Peyer's patch (tissue), 4 donors: ENCODE results near the gene MED13L. TPM values are rescaled to one million over a fixed set of nuclear protein-coding genes. Genes with fewer than 3 reads are reported as not detected.

ENCODE experiments used
- DNase-seq, 3 donors: peaks; one replicate each; pipeline ENCODE4 v3.0.0-alpha.2; 2017 to 2019
- H3K27ac ChIP-seq, 4 donors: fragments of 200-600 bp; sonication (generic); one replicate each; pipeline ENCODE4 v1.5.1; 2016 to 2019
- H3K27me3 ChIP-seq, 2 donors: fragments of 200-600 bp; sonication (generic); one replicate each; pipeline ENCODE4 v1.5.1; 2019
- H3K36me3 ChIP-seq, 3 donors: fragments of 200-600 bp; sonication (generic); one replicate each; pipeline ENCODE4 v1.5.1; 2016 to 2019
- H3K4me1 ChIP-seq, 4 donors: fragments of 200-600 bp; sonication (generic); one replicate each; pipeline ENCODE4 v1.5.1; 2016 to 2019
- H3K4me3 ChIP-seq, 4 donors: fragments of 200-600 bp; sonication (generic); 1 replicate in 3 of 4; 2 replicates in 1 of 4; pipeline ENCODE4 v1.5.1; 2016 to 2019; ENCODE audit warnings: mild to moderate bottlenecking in 1 of 4
- H3K9me3 ChIP-seq, 4 donors: fragments of 200-600 bp; sonication (generic); one replicate each; pipeline ENCODE4 v1.5.1; 2016 to 2019; ENCODE audit warnings: mild to moderate bottlenecking in 1 of 4
- CTCF ChIP-seq, 6 experiments: fragments of 450-650 bp in 4 of 6; fragments of 200-600 bp in 2 of 6; sonication (generic) in 1 of 6; IDR thresholded peaks; one replicate each; pipeline ENCODE4 v1.5.1; 2017 to 2019; ENCODE audit warnings: antibody characterized with exemption in 6 of 6, mild to moderate bottlenecking in 3 of 6, moderate library complexity in 1 of 6
- POLR2A ChIP-seq, 2 donors: fragments of 450-650 bp; IDR thresholded peaks; one replicate each; pipeline ENCODE4 v1.5.1; 2017; ENCODE audit warnings: antibody characterized with exemption in 2 of 2, mild to moderate bottlenecking in 2 of 2, moderate library complexity in 2 of 2
- total RNA-seq, 4 donors: library from RNA; depleted of rRNA; stranded (reverse); fragments of >200 nt; gene quantifications; one replicate each; pipeline ENCODE4 v1.1.0, GENCODE V29; 2016

The MED13L gene
- total RNA-seq, 4 donors from 2014 or later = 127 to 181 (median 145) TPM

DNA sequence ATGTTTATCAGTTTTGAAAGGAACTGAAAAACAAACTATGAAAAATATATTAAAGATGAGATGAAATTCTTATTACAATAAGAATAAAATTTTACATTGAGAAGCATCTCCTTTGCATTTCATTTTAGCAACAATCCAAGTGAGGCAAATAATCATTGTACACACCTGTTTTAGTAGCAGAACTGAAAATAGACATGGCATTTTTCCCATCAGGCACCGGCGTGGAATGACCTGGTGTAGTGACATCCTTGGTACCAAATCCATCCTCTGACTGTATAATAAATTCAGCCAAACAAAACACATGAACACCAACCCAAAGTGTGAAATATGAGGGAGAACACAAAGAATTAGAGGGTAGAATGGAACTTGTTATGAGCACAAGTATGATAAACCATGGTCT lies 271.4 kb downstream of the MED13L start:
- Histone ChIP-seq H3K4me3 (no peak overlapping the region), H3K27ac (no peak overlapping the region), H3K27me3 (no peaks in the 10 kb centered on the region), H3K36me3 (peaks cover 3 to 75% (median 4%) of the 10 kb centered on the region in 3 donors), H3K4me1 (no peaks in the 10 kb centered on the region), H3K9me3 (no peaks in the 10 kb centered on the region)
- no peak for DNase-seq
- TF ChIP-seq CTCF (IDR thresholded peaks at IDR 0.05) = no peak

- Histone ChIP-seq H3K4me1 (peaks cover 0 to 4% (median 0%) of the 10 kb centered on the region in 4 donors), H3K4me3 (no peak overlapping the region), H3K36me3 (peaks cover 3 to 58% (median 4%) of the 10 kb centered on the region in 3 donors), H3K9me3 (no peaks in the 10 kb centered on the region), H3K27ac (no peak overlapping the region), H3K27me3 (no peaks in the 10 kb centered on the region)
- DNase-seq = no peak
- no peak for TF ChIP-seq POLR2A (IDR thresholded peaks at IDR 0.05)
- TF ChIP-seq CTCF (IDR thresholded peaks at IDR 0.05) = no peak
Measured at GRCh38 chr12:116002890-116003536, 274.5 kb downstream of the MED13L start.

- Histone ChIP-seq H3K27me3 (no peaks in the 10 kb centered on the region), H3K4me3 (no peak overlapping the region), H3K9me3 (no peaks in the 10 kb centered on the region), H3K36me3 (peaks cover 0 to 55% (median 0%) of the 10 kb centered on the region in 3 donors), H3K4me1 (peaks cover 0 to 4% (median 0%) of the 10 kb centered on the region in 4 donors), H3K27ac (no peak overlapping the region)
- no peak for TF ChIP-seq POLR2A (IDR thresholded peaks at IDR 0.05)
- TF ChIP-seq CTCF (IDR thresholded peaks at IDR 0.05) = no peak
- DNase-seq = no peak
Measured at GRCh38 chr12:116000252-116000651, 277.2 kb downstream of the MED13L start.

DNA sequence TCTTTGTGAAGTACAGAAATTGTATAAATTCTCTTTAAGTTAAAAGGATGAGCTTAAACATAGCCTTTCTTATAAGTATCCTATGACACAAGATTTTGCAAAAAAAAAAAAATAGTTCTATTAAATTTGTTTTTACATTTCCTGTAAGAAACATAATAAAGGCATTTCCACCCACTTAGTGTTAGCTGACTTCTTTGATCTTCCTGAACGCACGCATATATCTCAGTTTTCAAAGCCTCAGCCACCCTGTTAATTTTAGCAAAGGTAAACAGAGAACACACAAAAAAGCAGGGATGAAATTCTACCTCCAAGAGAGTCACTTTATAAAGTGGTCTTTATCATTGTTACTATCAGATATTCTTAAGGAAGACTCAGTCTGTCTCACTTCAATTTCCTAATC lies 277.9 kb downstream of the MED13L start:
- H3K4me1 ChIP-seq = peaks cover 0 to 4% (median 0%) of the 10 kb centered on the region in 4 donors
- H3K36me3 ChIP-seq = peaks cover 0 to 55% (median 0%) of the 10 kb centered on the region in 3 donors
- no peak overlapping the region for H3K27ac ChIP-seq
- no peak overlapping the region for H3K4me3 ChIP-seq
- TF ChIP-seq POLR2A (IDR thresholded peaks at IDR 0.05) (no peak), CTCF (IDR thresholded peaks at IDR 0.05) (no peak)
- no peaks in the 10 kb centered on the region for H3K27me3 ChIP-seq
- no peaks in the 10 kb centered on the region for H3K9me3 ChIP-seq
- DNase-seq = no peak

DNA sequence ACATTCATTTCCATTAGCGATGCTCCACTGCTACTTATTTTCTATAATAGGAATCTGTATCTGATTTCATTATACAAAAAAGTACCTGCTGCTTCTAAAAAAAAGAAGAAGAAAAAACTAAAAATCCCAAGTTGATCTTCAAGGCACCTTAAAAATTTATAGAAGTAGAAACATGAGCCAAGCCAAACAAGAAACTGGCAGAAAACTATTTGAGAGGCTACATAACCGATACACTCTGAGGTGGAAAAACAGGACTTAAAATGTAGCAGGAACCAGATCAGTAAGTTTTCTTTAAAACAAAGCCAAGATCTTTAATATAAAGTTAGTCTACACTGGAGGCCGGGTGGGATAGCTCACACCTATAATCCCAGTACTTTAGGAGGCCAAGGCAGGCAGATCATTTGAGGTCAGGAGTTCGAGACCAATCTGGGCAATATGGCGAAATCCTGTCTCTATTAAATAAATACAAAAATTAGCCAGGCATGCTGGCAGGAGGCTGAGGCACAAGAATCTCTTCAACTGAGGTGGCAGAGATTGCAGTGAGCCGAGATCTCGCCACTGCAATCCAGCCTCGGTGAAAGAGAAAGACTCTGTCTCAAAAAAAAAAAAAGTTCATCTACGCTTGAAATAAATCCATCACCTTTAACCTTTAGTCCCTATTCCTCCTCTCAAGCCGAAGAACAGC lies 278.6 kb downstream of the MED13L start:
- H3K36me3 ChIP-seq = peaks cover 0 to 59% (median 0%) of the 10 kb centered on the region in 3 donors
- DNase-seq = no peak
- H3K27me3 ChIP-seq = no peaks in the 10 kb centered on the region
- peaks cover 0 to 4% (median 0%) of the 10 kb centered on the region in 4 donors for H3K4me1 ChIP-seq
- no peak overlapping the region for H3K4me3 ChIP-seq
- H3K9me3 ChIP-seq = no peaks in the 10 kb centered on the region
- H3K27ac ChIP-seq = no peak overlapping the region
- no peak for TF ChIP-seq POLR2A (IDR thresholded peaks at IDR 0.05)
- no peak for TF ChIP-seq CTCF (IDR thresholded peaks at IDR 0.05)
